Mesenchymal stem cell (in vitro differentiated cells and primary cell): Measurements from ENCODE around the gene CACNA2D3.

Experiments
- DNase-seq: peaks from one replicate; pipeline ENCODE4 v3.0.0-alpha.2; 2013
- H2AFZ ChIP-seq: one replicate; pipeline ENCODE4 v1.6.1; 2013; ENCODE audit warnings: low read depth, mild to moderate bottlenecking, control low read depth, inconsistent platforms, low read length, moderate library complexity
- H2AK5ac ChIP-seq: 2 replicates; pipeline ENCODE4 v1.6.1; 2013; ENCODE audit warnings: low read length, moderate library complexity, mild to moderate bottlenecking, inconsistent platforms; ENCODE audit not compliant: severe bottlenecking
- H2BK120ac ChIP-seq: one replicate; pipeline ENCODE4 v1.6.1; 2013; ENCODE audit warnings: low read depth, mild to moderate bottlenecking, inconsistent platforms, low read length, moderate library complexity
- H2BK12ac ChIP-seq, 2 experiments: one replicate each; pipeline ENCODE4 v1.6.1; 2013; ENCODE audit warnings: inconsistent platforms in 2 of 2, low read length in 2 of 2, mild to moderate bottlenecking in 2 of 2, moderate library complexity in 2 of 2, control low read depth in 1 of 2
- H2BK15ac ChIP-seq: one replicate; pipeline ENCODE4 v1.6.1; 2013; ENCODE audit warnings: mild to moderate bottlenecking, low read depth, inconsistent platforms; ENCODE audit not compliant: poor library complexity, severe bottlenecking
- H2BK5ac ChIP-seq: 2 replicates; pipeline ENCODE4 v1.6.1; 2013; ENCODE audit warnings: low read depth, mild to moderate bottlenecking, low read length, control low read depth, inconsistent platforms; ENCODE audit not compliant: poor library complexity, severe bottlenecking
- H3K14ac ChIP-seq, 2 experiments: one replicate each; pipeline ENCODE4 v1.6.1; 2013; ENCODE audit warnings: inconsistent platforms in 2 of 2, low read length in 2 of 2, control low read depth in 1 of 2, mild to moderate bottlenecking in 1 of 2, moderate library complexity in 1 of 2
- H3K18ac ChIP-seq, 2 experiments: one replicate each; pipeline ENCODE4 v1.6.1; 2013; ENCODE audit warnings: inconsistent platforms in 2 of 2, low read length in 2 of 2, control low read depth in 1 of 2, low read depth in 1 of 2, mild to moderate bottlenecking in 1 of 2
- H3K23ac ChIP-seq, 2 experiments: one replicate each; pipeline ENCODE4 v1.6.1; 2013; ENCODE audit warnings: inconsistent platforms in 2 of 2, low read length in 2 of 2, mild to moderate bottlenecking in 2 of 2, moderate library complexity in 2 of 2, control low read depth in 1 of 2
- H3K27ac ChIP-seq: 2 replicates; pipeline ENCODE4 v1.5.1; 2013; ENCODE audit warnings: mild to moderate bottlenecking, moderate library complexity, low read length, control low read depth, inconsistent platforms; ENCODE audit not compliant: poor library complexity, severe bottlenecking
- H3K27me3 ChIP-seq, 2 experiments: 2 replicates each; pipeline versions ENCODE4 v1.6.1 to v1.7.0; 2013; ENCODE audit warnings: low read length in 2 of 2, mild to moderate bottlenecking in 2 of 2, moderate library complexity in 2 of 2, control low read depth in 1 of 2, inconsistent platforms in 1 of 2; ENCODE audit not compliant: control insufficient read depth in 1 of 2, insufficient read depth in 1 of 2
- H3K36me3 ChIP-seq, 2 experiments: 2 replicates each; pipeline versions ENCODE4 v1.6.1 to v1.7.0; 2013; ENCODE audit warnings: low read length in 2 of 2, control low read depth in 1 of 2, inconsistent platforms in 1 of 2, low read depth in 1 of 2, mild to moderate bottlenecking in 1 of 2; ENCODE audit not compliant: insufficient read depth in 2 of 2, control insufficient read depth in 1 of 2
- H3K4ac ChIP-seq, 2 experiments: one replicate each; pipeline ENCODE4 v1.6.1; 2013; ENCODE audit warnings: inconsistent platforms in 2 of 2, low read length in 2 of 2, mild to moderate bottlenecking in 2 of 2, moderate library complexity in 2 of 2, control low read depth in 1 of 2, low read depth in 1 of 2
- H3K4me1 ChIP-seq: 2 replicates; pipeline ENCODE4 v1.6.1; 2013; ENCODE audit warnings: low read depth, low read length, control low read depth; ENCODE audit not compliant: control insufficient read depth, insufficient read depth
- H3K4me2 ChIP-seq: 2 replicates; pipeline ENCODE4 v1.6.1; 2013; ENCODE audit warnings: low read length, mild to moderate bottlenecking, inconsistent platforms; ENCODE audit not compliant: poor library complexity, severe bottlenecking
- H3K4me3 ChIP-seq, 2 experiments: 2 replicates each; pipeline versions ENCODE4 v1.5.1 to v1.7.0; 2013; ENCODE audit warnings: low read length in 2 of 2, mild to moderate bottlenecking in 2 of 2, control low read depth in 1 of 2, low read depth in 1 of 2; ENCODE audit not compliant: insufficient read depth in 1 of 2
- H3K79me1 ChIP-seq: replicated peaks from 2 replicates; pipeline ENCODE4 v1.6.1; 2013; ENCODE audit warnings: mild to moderate bottlenecking, control low read depth, low read length, inconsistent platforms; ENCODE audit not compliant: poor library complexity, severe bottlenecking
- H3K9ac ChIP-seq: 2 replicates; pipeline ENCODE4 v1.7.0; 2013; ENCODE audit warnings: mild to moderate bottlenecking, low read length, moderate library complexity
- H3K9me3 ChIP-seq: 2 replicates; pipeline ENCODE4 v1.7.0; 2013; ENCODE audit warnings: mild to moderate bottlenecking, low read length; ENCODE audit not compliant: control insufficient read depth
- H4K8ac ChIP-seq: one replicate; pipeline ENCODE4 v1.6.1; 2013; ENCODE audit warnings: inconsistent platforms, mild to moderate bottlenecking, low read length, moderate library complexity
- H4K91ac ChIP-seq: one replicate; pipeline ENCODE4 v1.6.1; 2013; ENCODE audit warnings: mild to moderate bottlenecking, low read length, inconsistent platforms
- whole genome bisulfite sequencing: methylation state at CpG from one replicate; pipeline ENCODE4 v1.1.7; 2013; ENCODE audit warnings: mixed read lengths; 5-methylcytosine and 5-hydroxymethylcytosine counted together

CACNA2D3 gene

GRCh38 chr3:54168451-54168850 lies 46.1 kb downstream of the CACNA2D3 start:
- Histone ChIP-seq H4K8ac (no peak overlapping the region), H3K4ac (no peak overlapping the region), H2BK12ac (no peak overlapping the region), H2BK5ac (no peak overlapping the region), H2BK120ac (no peak overlapping the region), H3K18ac (no peak overlapping the region), H3K9me3 (peaks cover 3% of the 10 kb centered on the region), H3K36me3 (no peaks in the 10 kb centered on the region), H3K27ac (no peak overlapping the region), H2AFZ (no peak overlapping the region), H4K91ac (no peak overlapping the region), H3K4me2 (no peak overlapping the region), H3K9ac (no peak overlapping the region), H2AK5ac (no peak overlapping the region), H2BK15ac (no peak overlapping the region), H3K27me3 (no peaks in the 10 kb centered on the region), H3K14ac (no peak overlapping the region), H3K79me1 (no peaks in the 10 kb centered on the region), H3K23ac (no peak overlapping the region), H3K4me1 (no peaks in the 10 kb centered on the region), H3K4me3 (no peak overlapping the region)
- 56% methylated on average over 1 of the region's 1 CpG for WGBS
- DNase-seq: no peak

DNA sequence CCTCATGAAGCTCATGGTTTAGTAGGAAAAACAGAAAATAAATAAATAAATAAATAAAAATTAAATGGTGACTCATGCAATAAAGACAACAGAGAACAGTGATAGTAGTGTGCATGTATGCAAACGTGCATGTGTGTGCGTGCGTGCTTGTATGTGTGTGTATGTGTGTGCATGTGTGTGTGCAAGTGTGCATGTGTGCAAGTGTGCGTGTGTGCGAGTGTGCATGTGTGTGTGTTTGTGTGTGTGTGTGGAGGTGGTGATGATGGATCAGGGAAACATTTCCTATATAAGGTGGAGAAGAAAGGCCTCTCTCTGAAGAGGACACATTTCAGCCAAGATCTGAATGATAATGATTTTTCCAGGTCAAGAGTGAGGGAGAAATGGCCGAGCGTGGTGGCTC lies 47.2 kb downstream of the CACNA2D3 start:
- H3K4me1 ChIP-seq: no peaks in the 10 kb centered on the region
- H2BK5ac ChIP-seq: no peak overlapping the region
- H3K9me3 ChIP-seq: peaks cover 3% of the 10 kb centered on the region
- no peaks in the 10 kb centered on the region for H3K36me3 ChIP-seq
- no peak overlapping the region for H4K8ac ChIP-seq
- no peaks in the 10 kb centered on the region for H3K27me3 ChIP-seq
- H2BK120ac ChIP-seq: no peak overlapping the region
- DNase-seq: no peak
- H3K18ac ChIP-seq: no peak overlapping the region
- no peak overlapping the region for H2BK12ac ChIP-seq
- no peak overlapping the region for H3K14ac ChIP-seq
- 86% methylated on average over 7 of the region's 7 CpGs for WGBS
- H3K79me1 ChIP-seq: no peaks in the 10 kb centered on the region
- H4K91ac ChIP-seq: no peak overlapping the region
- no peak overlapping the region for H3K9ac ChIP-seq
- no peak overlapping the region for H2AFZ ChIP-seq
- H3K4me3 ChIP-seq: no peak overlapping the region
- H3K23ac ChIP-seq: no peak overlapping the region
- H3K4ac ChIP-seq: no peak overlapping the region
- no peak overlapping the region for H2AK5ac ChIP-seq
- no peak overlapping the region for H3K4me2 ChIP-seq
- H2BK15ac ChIP-seq: no peak overlapping the region
- no peak overlapping the region for H3K27ac ChIP-seq

DNA sequence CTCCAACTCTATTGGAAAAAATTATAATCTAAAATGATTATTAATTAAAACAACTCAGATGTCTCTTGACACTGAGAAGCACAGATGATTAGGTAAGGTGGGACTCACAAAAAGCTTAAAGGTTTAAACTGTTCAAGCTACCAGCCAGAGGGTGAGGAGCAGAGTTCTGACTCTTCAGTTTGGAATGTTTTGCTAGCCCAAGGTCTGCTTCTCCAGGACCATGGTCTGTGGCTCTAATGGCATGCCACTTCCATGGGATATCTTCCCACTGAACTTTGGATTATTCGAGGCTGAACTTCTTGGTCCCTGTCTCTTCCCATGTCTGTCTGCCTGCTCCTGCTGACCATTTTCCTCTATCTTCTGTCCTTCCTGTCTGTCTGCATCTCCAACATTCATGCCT lies 49.2 kb downstream of the CACNA2D3 start:
- Histone ChIP-seq H3K4me2 (no peak overlapping the region), H4K91ac (no peak overlapping the region), H3K4ac (no peak overlapping the region), H3K27ac (no peak overlapping the region), H3K79me1 (no peaks in the 10 kb centered on the region), H4K8ac (no peak overlapping the region), H3K18ac (no peak overlapping the region), H3K9me3 (no peaks in the 10 kb centered on the region), H2AK5ac (no peak overlapping the region), H3K4me3 (no peak overlapping the region), H3K4me1 (no peaks in the 10 kb centered on the region), H2BK5ac (no peak overlapping the region), H3K27me3 (no peaks in the 10 kb centered on the region), H3K36me3 (no peaks in the 10 kb centered on the region), H2BK15ac (no peak overlapping the region), H2AFZ (no peak overlapping the region), H2BK12ac (no peak overlapping the region), H3K23ac (no peak overlapping the region), H2BK120ac (no peak overlapping the region), H3K14ac (no peak overlapping the region), H3K9ac (no peak overlapping the region)
- DNase-seq: no peak
- WGBS: 60% methylated on average over 1 of the region's 1 CpG

- Histone ChIP-seq H3K27ac (no peak overlapping the region), H3K4ac (no peak overlapping the region), H2AK5ac (no peak overlapping the region), H3K4me1 (no peaks in the 10 kb centered on the region), H3K18ac (no peak overlapping the region), H3K36me3 (no peaks in the 10 kb centered on the region), H3K4me3 (no peak overlapping the region), H3K79me1 (no peaks in the 10 kb centered on the region), H3K23ac (no peak overlapping the region), H3K27me3 (no peaks in the 10 kb centered on the region), H2BK5ac (no peak overlapping the region), H3K9ac (no peak overlapping the region), H2AFZ (no peak overlapping the region), H4K8ac (no peak overlapping the region), H2BK12ac (no peak overlapping the region), H3K9me3 (no peaks in the 10 kb centered on the region), H4K91ac (no peak overlapping the region), H3K4me2 (no peak overlapping the region), H2BK15ac (no peak overlapping the region), H2BK120ac (no peak overlapping the region), H3K14ac (no peak overlapping the region)
- DNase-seq: no peak
- WGBS: 79% methylated on average over 10 of the region's 10 CpGs
Measured at GRCh38 chr3:54171951-54172350, 49.6 kb downstream of the CACNA2D3 start.
